ENCODE results near the gene KCNQ5.

Gene KCNQ5

DNA sequence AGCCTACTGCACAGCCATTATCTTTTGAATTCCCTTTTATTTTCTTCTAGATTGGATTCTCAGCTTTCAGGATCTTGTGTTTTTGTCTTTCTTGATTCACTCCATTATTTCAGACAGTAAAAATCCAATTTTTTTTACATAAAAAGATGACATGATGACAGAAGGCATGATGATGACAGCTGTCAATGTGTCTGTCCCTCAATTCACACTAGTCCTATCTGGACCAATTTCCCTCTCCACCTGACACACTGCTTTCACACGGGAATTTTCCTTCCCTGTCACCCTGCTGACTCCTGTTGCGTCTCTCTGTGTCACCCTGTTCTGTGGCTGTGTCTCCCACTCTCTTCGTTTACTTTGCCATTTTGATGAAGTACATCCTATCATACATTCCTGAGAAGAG, 529.9 kb downstream of the KCNQ5 start:
- FAIRE-seq: no peak

DNA sequence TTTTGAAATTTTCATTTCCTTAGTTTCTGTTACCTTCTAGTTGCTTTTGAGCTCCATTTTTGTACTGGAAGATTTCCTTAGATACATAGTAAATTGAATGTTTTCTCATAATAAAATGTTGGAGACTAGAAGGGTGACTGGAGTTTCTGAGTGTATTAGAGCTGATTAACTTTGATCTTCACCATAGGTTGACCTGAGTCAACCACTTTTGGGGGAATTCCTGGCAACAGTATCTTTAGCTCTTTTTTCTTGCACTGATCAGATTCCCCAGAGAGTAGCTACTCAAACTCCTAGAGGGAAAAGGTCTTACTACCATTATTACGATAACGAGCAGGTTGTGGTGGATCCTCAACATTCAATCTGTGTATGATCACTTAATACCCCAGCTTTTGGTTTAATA, 530.7 kb downstream of the KCNQ5 start:
- no peak for FAIRE-seq

DNA sequence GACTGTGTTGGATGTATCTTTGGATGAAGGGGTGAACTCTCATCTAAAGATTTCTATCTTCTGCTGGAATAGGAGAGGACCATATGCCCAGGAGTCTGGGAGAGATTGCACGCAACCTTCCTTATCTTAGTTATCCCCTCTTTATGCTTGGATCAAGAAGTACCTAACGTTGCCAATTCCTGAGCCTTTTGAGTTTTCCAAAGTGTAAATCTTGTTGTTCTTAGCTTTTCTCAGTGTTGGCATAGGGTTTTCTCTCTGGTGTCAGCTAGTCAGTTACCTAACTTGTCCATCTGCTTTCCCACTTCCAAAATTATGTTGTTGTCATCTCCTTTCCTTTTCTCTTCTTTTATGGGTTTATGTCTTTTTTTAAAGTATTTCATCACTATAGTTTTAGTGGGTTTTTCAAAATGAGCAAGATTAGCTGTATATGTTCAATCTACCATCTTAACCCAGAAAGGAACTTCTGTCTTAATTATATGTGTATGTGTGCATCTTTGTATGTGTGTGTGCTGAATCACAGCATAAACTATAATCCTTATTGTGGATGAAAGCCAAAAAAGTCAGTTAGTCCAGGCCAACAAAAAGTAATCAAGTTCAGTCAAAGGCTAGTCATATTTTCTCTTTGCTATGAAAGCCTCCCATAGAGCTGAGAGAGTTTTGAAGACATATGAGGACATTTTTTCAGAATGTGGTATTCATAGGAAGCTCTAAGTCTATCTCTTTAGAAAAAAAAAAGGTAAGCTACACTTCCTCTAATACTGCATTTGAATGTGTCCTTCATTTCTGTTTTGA, 531.3 kb downstream of the KCNQ5 start:
- FAIRE-seq: no peak

DNA sequence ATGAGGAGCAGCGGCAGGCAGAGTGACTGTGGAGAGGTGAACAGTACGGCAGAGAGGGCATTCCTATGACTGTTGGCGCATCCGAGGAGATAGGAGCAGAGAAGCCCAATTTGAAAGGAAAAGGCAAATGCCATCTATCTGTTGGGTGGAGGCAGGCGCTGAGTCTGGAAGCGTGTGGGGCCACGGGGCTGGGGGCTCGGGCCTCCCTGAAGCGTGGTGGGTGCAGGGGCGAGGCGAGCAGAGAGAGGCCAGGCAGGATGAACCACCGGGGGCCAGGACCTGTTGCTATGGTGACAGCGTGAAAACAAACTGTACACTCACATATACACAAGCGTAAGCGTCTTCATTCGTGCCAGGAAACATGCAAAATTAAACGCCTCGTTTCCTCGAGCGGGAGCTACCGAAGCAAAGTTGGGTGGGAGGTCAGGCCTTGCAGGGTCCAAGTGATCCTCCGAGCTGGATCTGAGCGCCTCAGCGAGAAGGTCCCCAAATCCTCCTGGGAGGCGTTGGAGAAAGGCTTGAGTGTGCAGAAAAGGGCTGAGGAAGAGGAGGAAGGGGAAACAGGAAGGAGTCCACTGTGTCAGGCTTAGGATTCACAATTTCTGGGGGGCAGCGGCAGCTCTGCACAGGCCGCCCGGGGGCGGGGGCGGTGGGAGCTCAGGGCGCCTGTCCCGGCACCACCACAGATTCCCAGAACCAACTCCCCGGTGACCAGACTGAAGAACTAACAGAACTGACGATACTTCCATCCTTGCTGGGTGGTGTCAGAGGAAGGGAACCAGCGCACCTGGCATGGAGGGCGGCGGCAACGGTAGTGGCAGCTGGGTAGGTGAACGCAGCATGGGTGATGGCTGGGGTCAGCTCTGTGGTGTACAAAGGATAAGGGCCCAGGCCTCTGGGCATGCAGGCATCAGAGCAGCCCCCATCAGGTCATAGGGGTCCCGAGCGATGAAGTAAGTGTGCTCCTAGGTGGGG, 535.2 kb downstream of the KCNQ5 start:
- no peak for FAIRE-seq

DNA sequence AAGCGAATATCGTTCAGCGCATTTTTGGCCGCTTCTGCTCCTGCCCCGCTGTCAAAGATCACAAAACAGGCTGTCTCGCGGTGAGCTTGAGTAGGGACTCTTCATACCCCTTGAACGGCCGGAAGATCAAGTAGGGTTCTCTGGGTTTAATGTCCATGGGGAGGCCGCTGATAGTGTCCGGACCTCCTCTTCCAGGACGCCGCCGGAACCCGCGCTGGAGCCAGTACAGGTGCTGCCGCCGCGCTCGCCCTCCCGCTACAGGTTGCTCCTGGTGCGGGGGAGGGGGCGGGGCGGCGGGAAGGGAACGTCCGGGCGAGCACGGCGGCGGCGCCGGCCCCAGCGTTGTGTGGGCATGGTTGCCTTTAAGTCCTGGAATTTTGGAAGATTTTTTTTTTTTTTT, 536.0 kb downstream of the KCNQ5 start:
- no peak for FAIRE-seq

DNA sequence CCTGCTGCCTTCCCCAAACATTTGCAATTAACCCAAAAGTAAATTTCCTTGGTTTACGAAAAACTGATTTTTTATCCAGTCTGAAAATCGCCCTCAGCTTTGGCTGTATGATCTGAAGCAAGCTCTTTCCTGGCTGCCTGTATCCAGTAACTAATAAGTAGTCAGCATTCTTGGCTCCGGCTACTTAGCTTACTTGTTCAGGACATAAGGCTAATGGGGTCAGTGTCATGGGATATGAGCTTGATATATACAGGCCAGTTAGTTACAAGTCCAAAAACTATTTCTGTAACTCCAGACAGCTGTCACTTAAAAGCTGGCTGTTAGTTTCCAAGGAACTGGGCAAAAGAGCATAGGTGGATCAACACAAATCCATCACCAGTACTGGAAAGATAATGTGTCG, 547.2 kb downstream of the KCNQ5 start:
- FAIRE-seq: no peak

DNA sequence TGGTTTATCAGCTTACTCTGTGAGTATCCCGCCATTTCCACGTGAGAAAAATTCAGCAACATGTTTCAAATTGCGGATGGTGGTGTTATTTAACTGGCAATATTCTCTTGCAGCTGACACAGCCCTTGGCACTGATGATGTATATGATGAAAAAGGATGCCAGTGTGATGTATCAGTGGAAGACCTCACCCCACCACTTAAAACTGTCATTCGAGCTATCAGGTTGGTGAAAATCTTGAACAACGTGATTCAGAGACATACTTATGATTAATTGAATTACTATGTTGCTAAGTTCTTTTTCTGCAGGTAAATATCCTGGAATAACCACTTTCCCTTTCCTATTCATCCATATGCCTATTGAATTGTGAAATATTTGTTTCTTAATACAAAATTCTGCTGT, 547.8 kb downstream of the KCNQ5 start:
- no peak for FAIRE-seq

DNA sequence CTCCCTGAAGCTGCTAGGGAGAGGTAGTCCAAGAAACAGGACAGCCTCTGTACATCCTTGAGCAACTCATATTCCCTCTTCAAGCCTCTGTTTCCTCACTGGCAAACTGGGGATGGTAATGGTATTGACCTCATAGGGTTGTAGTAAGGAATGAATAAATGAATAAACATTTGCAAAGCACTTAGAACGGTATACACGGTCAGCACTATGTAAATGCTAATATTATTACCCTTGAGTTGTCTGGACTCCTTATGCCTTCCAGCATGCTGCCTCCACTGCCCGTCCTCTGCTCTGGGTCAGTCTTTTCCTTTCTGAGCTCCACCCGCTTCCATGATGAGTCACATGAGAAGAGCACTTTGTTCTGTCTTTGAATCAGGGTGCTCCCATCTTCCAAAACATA, 552.8 kb downstream of the KCNQ5 start:
- no peak for FAIRE-seq

DNA sequence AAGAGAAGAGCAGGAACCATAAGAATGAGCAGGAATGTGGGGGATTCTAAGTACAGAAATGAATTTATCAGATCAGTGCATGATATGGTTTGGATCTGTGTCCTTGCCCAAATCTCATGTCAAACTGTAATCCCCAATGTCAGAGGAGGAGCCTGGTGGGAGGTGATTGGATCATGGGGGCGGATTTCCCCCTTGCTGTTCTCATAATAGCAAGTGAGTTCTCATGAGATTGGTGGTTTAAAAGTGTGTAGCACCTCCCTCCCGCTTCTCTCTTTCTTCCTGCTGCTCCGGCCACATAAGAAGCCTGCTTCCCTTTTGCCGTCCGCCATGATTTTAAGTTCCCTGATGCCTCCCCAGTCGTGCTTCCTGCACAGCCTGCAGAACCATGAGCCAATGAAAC, 554.2 kb downstream of the KCNQ5 start:
- FAIRE-seq: no peak

DNA sequence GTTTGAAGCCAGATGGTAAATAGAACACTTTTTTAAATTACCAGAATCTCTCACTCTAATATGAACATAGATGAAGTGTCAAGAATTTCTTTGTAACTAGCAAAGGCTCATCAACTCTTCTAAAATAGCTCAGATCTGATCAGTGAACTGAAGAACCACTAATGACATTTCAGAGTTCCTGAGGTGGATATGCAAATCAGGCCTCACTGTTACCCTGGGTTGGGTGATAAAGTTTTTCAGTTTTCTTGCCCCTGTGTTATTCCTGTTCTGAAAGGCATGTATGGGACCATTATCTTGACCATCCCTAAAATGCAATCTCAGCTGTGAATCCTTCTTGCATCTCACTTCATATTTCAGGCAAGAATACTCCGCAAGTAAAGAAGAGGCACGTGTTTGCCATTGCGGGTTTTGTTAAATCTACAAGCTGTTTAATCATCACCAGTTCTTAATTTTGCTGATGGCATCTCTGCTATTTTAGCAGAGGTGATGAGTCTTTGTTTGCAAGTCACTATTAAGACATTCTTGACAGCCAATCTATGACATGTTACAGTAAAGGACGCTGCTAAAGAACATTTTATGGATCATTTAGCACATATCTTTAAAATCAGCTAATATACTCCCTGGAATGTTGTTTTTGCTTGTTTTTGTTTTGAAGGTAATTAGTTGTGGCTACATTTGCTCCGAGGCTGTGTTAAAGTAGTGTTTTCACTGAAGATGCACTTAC, 555.5 kb downstream of the KCNQ5 start:
- no peak for FAIRE-seq

DNA sequence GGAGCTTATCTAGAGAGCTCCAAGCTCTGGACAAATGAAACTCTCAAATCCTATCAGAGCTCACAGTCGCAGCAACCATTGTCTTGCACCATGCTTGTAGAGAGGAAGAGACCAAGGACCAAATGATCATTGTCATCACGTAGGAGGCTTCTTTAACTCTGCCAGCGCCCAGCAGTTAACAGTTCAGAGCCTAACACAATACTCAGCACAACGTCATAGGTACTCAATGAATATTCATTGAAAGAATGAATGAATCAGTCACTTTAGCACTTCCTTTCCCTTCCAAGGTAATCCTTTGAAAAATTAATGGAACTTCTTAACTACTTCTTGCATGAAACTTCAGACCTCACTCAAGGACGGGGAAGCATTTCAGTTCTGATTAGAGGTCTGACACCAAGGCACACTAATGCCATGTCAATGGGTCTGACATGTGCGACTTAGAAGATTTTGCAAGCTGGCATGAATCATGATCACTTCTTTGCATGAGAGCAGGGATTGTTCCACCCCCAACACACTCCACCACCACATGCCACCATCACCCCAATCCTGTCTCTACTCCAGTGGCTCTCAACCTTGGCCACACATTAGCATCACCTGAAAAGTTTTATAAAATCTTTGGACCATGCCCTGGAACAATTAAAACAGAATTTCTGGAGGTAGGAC, 558.3 kb downstream of the KCNQ5 start:
- no peak for FAIRE-seq

DNA sequence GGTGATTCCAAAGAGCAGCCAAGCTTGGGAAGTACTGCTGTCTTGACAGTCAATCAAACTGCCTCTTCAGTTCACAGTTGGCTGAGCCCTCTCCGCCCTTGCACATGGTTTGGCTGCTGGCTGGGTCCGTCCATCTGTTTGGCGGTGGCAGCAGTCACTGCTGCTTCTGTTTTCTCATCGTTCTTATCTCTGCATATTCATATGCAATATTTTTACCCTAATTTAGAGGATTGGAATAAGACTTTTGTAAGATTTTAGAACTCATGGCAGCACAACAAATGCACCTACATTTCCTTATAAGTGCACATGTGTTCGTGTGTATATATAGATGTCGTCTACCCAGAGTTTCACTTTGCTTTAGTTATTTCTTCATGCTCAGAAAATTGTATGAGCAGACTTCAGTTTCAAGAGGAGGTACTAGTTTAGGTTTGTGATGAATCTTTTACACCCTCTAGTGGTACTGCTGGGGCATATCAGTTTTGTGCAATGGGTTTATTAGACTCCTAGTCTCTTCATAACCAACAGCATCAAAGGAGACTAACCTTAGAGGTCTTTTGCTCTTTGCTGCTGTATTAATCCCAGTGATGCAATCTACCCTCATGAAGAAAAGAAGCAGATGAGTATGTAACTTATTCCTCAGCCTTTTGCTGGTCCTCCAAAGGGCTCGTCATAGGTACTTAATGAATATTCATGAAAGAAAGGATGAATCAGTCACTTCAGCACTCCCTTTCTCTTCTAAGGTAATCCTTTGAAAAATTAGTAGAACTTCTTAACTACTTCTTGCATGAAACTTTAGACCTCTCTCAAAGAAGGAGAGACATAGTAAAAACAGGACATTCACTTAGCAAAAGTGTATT, 559.1 kb downstream of the KCNQ5 start:
- FAIRE-seq: peak; percentile 94

DNA sequence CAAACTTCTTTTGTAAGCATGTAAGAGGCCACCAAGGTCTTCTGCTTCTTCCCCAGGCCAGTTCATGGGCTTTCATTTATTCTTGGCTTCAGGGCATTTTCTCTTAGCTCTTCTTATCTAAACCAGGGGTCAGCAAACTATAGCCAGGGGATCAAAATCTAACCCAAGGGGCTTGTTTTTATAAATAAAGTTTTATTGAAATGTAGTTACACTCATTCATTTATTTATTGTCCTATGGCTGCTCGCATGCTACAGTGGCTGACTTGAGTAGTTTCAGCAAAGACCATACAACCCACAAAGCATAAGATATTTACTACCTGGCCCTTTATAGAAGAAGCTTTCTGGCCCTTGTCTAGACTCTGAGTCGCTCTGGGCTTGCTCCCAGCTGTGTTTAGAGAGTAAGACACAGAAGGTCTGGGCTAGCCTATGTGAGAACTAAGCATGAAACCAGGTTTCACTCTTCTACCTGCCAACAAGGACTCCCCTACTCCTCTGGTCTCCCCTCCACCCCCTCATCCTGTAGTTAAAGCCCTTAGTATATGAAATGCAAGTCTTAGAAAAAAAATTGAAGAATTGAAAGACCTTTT, 560.2 kb downstream of the KCNQ5 start:
- no peak for FAIRE-seq

DNA sequence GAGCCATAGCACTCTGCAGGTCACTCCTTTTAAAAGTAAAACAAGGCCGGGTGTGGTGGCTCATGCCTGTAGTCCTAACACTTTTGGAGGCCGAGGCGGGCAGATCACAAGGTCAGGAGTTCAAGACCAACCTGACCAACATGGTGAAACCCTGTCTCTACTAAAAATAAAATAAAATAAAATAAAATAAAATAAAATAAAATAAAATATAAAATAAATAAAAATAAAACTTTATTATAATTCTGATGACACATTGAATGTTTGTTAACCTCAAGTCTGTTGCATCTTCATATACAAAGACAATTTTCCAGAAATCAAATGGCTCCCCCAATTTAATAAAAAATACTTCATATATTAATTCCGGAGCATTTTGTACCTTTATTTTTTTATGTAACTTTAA, 571.4 kb downstream of the KCNQ5 start:
- peak; percentile 14 for FAIRE-seq

DNA sequence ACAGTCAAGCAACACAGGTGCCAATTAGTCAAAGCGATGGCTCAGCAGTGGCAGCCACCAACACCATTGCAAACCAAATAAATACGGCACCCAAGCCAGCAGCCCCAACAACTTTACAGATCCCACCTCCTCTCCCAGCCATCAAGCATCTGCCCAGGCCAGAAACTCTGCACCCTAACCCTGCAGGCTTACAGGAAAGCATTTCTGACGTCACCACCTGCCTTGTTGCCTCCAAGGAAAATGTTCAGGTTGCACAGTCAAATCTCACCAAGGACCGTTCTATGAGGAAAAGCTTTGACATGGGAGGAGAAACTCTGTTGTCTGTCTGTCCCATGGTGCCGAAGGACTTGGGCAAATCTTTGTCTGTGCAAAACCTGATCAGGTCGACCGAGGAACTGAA, 572.9 kb downstream of the KCNQ5 start:
- no peak for FAIRE-seq

DNA sequence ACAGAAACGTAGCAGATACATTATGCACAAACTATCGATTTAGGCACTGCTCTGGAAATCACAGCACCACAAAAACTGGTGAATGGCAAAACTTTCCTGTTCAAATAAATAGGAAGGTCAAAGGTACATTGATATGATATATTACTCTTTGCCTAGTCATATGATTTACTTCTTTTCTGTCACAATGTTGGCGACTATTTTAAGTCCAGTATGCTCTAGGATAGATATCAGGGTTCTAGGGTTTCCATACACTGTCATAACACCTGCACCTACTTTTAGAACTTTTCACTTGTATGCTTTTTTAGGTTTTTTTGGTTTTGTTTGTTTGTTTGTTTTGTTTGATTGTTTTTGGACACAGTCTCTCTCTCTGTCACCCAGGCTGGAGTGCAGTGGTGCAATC, 578.4 kb downstream of the KCNQ5 start:
- FAIRE-seq: no peak

DNA sequence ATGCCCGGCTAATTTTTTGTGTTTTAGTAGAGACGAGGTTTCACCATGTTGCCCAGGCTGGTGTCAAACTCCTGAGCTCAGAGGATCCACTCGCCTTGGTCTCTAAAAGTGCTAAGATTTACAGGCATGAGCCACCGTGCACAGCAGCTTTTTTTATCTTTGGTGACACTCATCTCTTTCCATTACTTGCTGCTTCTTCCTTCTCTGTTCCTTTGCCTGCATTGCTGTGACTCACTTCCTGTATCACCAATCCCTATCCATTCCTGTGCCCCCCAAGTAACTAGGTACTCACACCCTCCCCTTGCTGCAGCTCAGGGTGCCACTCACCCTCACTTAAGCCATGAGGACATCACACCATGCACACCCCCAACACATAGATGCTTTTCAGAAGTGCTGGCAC, 578.9 kb downstream of the KCNQ5 start:
- FAIRE-seq: no peak

DNA sequence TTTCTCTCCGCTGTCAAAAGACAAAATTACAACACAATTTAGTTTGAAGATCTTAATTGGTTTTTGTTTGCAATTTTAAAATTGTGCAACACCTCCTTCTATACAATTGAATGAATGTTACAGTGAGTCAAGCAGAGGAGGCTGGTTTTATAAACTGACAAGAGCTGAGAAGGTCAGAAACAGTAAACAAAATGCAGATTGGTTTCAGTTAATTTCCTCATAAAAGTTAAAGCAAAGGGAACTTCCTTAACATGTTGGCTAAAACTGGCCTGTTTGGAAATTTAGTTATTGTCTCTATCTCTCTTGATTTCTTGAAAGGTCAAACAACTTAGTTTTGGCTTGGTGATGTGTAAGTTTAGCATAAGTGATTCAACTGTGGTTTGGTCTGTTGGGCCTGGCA, 581.2 kb downstream of the KCNQ5 start:
- FAIRE-seq: no peak

DNA sequence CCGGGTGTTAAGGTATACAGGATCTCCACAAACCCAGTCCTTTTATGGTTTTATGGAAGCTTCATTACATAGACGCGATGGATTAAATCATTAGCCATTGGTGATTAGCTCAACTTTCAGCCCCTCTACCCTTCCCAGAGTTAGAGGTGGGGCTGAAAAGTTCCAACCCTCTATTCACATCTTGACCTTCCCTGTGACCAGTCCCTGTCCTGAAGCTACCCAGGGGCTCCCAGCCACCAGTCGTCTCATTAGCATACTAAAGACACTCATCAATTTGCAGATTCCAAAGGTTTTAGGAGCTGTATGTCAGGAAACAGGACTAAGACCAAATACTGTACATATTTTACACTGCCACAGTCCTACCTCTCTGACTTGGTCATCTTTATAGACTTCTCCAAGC, 582.4 kb downstream of the KCNQ5 start:
- FAIRE-seq: no peak

DNA sequence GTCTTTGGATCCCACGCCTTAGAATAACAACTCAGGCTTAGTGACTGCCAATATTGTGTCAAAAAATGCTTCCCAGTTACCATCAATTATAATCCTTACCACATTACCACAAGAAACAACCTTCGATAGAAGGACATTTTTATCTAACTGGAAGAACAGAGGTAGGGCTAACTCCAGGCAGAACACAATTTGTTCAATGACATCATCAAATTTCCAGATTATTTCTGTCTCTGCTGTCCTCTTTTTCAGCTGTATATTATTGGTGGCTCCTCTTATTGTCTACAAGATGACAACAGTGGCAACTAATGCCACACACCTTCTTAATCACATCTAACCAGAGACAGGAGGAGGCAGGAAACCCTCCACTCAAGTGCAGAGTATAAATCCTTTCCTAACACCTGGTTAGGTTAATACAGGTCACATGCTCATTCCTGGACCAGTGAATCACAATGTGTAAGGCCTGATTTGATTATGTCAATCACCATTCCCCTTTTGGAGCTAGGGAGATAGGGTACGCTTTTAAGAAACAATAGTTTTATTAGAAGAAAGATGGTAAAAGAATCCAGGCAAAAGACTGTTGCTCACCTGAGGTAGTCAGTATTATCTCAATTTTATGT, 585.5 kb downstream of the KCNQ5 start:
- FAIRE-seq: no peak

DNA sequence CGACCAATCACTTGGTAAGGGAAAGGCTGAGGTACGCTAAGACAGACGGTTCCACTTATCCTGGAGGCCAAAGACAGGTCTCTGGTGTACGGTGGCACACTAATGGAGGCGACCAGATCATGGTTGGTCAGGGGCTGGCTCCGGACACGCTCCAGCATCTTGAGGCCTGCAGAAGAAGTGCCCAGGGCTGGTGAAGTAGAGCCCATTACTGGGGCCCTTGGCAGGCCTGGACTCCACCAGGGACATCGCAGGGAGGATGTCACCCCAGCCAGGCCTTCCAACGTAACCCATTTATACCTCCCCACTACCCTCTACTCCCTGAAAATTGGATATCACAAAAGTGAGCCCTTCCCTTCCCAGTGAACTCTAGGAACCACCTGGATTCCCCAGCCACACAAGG, 587.3 kb downstream of the KCNQ5 start:
- FAIRE-seq: no peak

All from A204.1 (cell line).